ENCODE results near the gene ZNF362.
A peak's percentile ranks its signal among the peaks of the same experiment; 100 is the strongest.
"Not testable (repeated sequence)": the region's sequence is repeated elsewhere in the genome, so short reads cannot be mapped to it uniquely, and the experiment has no call there.

Gene ZNF362

GRCh38 chr1:33309351-33309750 is 53.1 kb downstream of the ZNF362 start:
- DNase-seq = not testable (repeated sequence)

- DNase-seq = no peak
These were observed 54.4 kb downstream of the ZNF362 start for GRCh38 chr1:33310702-33311101.

- DNase-seq = no peak
These were observed 55.6 kb downstream of the ZNF362 start for GRCh38 chr1:33311706-33312412.

- no peak for DNase-seq
These were observed 56.1 kb downstream of the ZNF362 start for GRCh38 chr1:33312413-33312749.

- DNase-seq = no peak
These were observed 58.1 kb downstream of the ZNF362 start for GRCh38 chr1:33314416-33314815.

GRCh38 chr1:33316601-33317000 is 60.3 kb downstream of the ZNF362 start:
- DNase-seq = no peak

- no peak for DNase-seq
These were observed 61.1 kb downstream of the ZNF362 start for GRCh38 chr1:33317354-33317753.

- DNase-seq = no peak
These were observed 61.7 kb downstream of the ZNF362 start for GRCh38 chr1:33317946-33318345.

GRCh38 chr1:33319186-33319948 is 63.1 kb downstream of the ZNF362 start:
- no peak for DNase-seq

GRCh38 chr1:33319949-33320618 is 63.8 kb downstream of the ZNF362 start:
- DNase-seq = no peak

- no peak for DNase-seq
These were observed 64.4 kb downstream of the ZNF362 start, which contains the start of gene A3GALT2 for GRCh38 chr1:33320619-33321165. Gene A3GALT2, minus strand, starts transcription at chr1:33321098. Its CDS starts 0 bp downstream, at chr1:33321098.

- no peak for DNase-seq
These were observed 64.9 kb downstream of the ZNF362 start for GRCh38 chr1:33321178-33321577.

- DNase-seq = no peak
These were observed 65.8 kb downstream of the ZNF362 start for GRCh38 chr1:33322109-33322508.

- no peak for DNase-seq
These were observed 66.7 kb downstream of the ZNF362 start for GRCh38 chr1:33322870-33323585.

- DNase-seq = no peak
These were observed 67.6 kb downstream of the ZNF362 start for GRCh38 chr1:33323663-33324477.

GRCh38 chr1:33324677-33325575 is 68.6 kb downstream of the ZNF362 start:
- DNase-seq = no peak

GRCh38 chr1:33326785-33327184 is 70.5 kb downstream of the ZNF362 start:
- DNase-seq = no peak

GRCh38 chr1:33327587-33328325 is 71.5 kb downstream of the ZNF362 start:
- DNase-seq = peak; percentile 44

GRCh38 chr1:33328817-33329216 is 72.5 kb downstream of the ZNF362 start:
- no peak for DNase-seq

Data from activated CD4-positive, alpha-beta T cell treated with anti-CD3 and anti-CD28 coated beads, Interleukin-10, Interleukin-2, amounts not matched to agents 100 ng/mL and 50 ng/mL, durations not matched to agents 16 hours and 8 hours (primary cell).